ENCODE data around the gene DIP2C.

DNA sequence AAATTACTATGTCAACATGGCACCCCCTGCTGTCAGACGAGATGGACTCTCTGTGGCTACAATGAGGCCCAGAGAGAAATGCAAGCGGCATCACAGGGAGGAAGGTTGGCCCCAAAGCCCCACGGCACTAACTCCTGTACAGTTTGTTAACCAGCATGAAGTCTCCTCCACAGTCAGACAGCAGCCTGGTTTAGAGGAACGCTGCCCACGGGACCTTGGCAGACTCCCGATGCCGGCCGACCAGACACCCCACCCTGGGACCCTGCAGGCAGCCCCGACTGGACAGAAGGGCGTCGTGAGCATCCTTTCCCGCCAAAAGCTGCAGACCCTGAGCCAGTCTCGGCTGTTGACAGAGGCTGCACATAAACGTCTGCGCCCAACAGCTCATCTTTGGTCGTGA lies 158.8 kb downstream of the DIP2C start:
- TF ChIP-seq CTCF (IDR thresholded peaks at IDR 0.05) (no peak), POLR2AphosphoS5 (IDR thresholded peaks at IDR 0.05) (no peak), POLR2A (IDR thresholded peaks at IDR 0.05) (no peak), EP300 (IDR thresholded peaks at IDR 0.05) (no peak)

Measured in stomach (tissue), 4 donors.